ENCODE results near the gene PGA3.
"Not testable (repeated sequence)": the region's sequence is repeated elsewhere in the genome, so short reads cannot be mapped to it uniquely, and the experiment has no call there.

- TF ChIP-seq SIN3A (IDR thresholded peaks at IDR 0.05; ENCODE audit: low read depth); CTCF (IDR thresholded peaks at IDR 0.05 in 2 of 3, conservative IDR thresholded peaks at IDR 0.05 in 1 of 3; ENCODE audit: borderline replicate concordance in 1 of 3, insufficient read depth in 1 of 3, low read depth in 2 of 3, low read length in 2 of 3); CEBPB (IDR thresholded peaks at IDR 0.05; ENCODE audit: low read depth); REST (IDR thresholded peaks at IDR 0.05; ENCODE audit: low read depth); ZNF274 (IDR thresholded peaks at IDR 0.05; ENCODE audit: low read depth, low read length); EZH2phosphoT487 (IDR thresholded peaks at IDR 0.05; ENCODE audit: borderline replicate concordance); SRF (IDR thresholded peaks at IDR 0.05; ENCODE audit: low read depth); POLR2A (IDR thresholded peaks at IDR 0.05; ENCODE audit: borderline replicate concordance, extremely low read depth, insufficient read depth, insufficient read length); EZH2 (IDR thresholded peaks at IDR 0.05); RAD21 (IDR thresholded peaks at IDR 0.05; ENCODE audit: low read depth); ATF3 (IDR thresholded peaks at IDR 0.05); POLR2AphosphoS5 (IDR thresholded peaks at IDR 0.05; ENCODE audit: low read depth, low read length): not testable (repeated sequence)
These were observed 15.7 kb downstream of the PGA3 start for GRCh38 chr11:61219016-61219415.
